ENCODE data around the gene SAMD14.

GRCh38 chr17:50093246-50093645 lies 36.7 kb downstream of the SAMD14 start:
- TF ChIP-seq, protein P1, sequence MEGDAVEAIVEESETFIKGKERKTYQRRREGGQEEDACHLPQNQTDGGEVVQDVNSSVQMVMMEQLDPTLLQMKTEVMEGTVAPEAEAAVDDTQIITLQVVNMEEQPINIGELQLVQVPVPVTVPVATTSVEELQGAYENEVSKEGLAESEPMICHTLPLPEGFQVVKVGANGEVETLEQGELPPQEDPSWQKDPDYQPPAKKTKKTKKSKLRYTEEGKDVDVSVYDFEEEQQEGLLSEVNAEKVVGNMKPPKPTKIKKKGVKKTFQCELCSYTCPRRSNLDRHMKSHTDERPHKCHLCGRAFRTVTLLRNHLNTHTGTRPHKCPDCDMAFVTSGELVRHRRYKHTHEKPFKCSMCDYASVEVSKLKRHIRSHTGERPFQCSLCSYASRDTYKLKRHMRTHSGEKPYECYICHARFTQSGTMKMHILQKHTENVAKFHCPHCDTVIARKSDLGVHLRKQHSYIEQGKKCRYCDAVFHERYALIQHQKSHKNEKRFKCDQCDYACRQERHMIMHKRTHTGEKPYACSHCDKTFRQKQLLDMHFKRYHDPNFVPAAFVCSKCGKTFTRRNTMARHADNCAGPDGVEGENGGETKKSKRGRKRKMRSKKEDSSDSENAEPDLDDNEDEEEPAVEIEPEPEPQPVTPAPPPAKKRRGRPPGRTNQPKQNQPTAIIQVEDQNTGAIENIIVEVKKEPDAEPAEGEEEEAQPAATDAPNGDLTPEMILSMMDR (IDR thresholded peaks at IDR 0.05) = no peak
- TF ChIP-seq ZFX (IDR thresholded peaks at IDR 0.05; ENCODE audit: borderline replicate concordance) = no peak

All from 22Rv1 (cell line).